HG03103 (cell line): Measurements from ENCODE around the gene SLC39A11.
"Not testable (repeated sequence)": the region's sequence is repeated elsewhere in the genome, so short reads cannot be mapped to it uniquely, and the experiment has no call there.

ENCODE experiments used
- ATAC-seq: cut with Tn5 transposase; IDR thresholded peaks from one replicate; pipeline ENCODE4 v1.9.1; 2021; ENCODE audit warnings: low read depth; ENCODE audit not compliant: unreplicated experiment

Gene SLC39A11

GRCh38 chr17:73112246-73112645, 19.8 kb upstream of the SLC39A11 start:
- no peak for ATAC-seq

GRCh38 chr17:73111386-73111785, 18.9 kb upstream of the SLC39A11 start:
- ATAC-seq = no peak

- no peak for ATAC-seq
These were observed 14.7 kb upstream of the SLC39A11 start for GRCh38 chr17:73107191-73107590.

- ATAC-seq = no peak
These were observed 12.9 kb upstream of the SLC39A11 start for GRCh38 chr17:73105431-73105830.

GRCh38 chr17:73104450-73104849, 12.0 kb upstream of the SLC39A11 start:
- no peak for ATAC-seq

GRCh38 chr17:73103641-73104335, 11.3 kb upstream of the SLC39A11 start:
- ATAC-seq = no peak

GRCh38 chr17:73101031-73101430, 8.5 kb upstream of the SLC39A11 start:
- ATAC-seq = no peak

- ATAC-seq = no peak
These were observed 7.9 kb upstream of the SLC39A11 start for GRCh38 chr17:73100363-73100762.

- no peak for ATAC-seq
These were observed 7.0 kb upstream of the SLC39A11 start for GRCh38 chr17:73099511-73099910.

- ATAC-seq = no peak
These were observed 6.4 kb upstream of the SLC39A11 start for GRCh38 chr17:73098919-73099318.

GRCh38 chr17:73097973-73098765, 5.7 kb upstream of the SLC39A11 start:
- ATAC-seq = not testable (repeated sequence)

- ATAC-seq = no peak
These were observed 4.4 kb upstream of the SLC39A11 start for GRCh38 chr17:73096866-73097265.

GRCh38 chr17:73096211-73096610, 3.7 kb upstream of the SLC39A11 start:
- no peak for ATAC-seq

- no peak for ATAC-seq
These were observed 798 bp upstream of the SLC39A11 start for GRCh38 chr17:73093286-73093685.

GRCh38 chr17:73091770-73092522, 542 bp downstream of the SLC39A11 start:
- no peak for ATAC-seq

- ATAC-seq = no peak
These were observed 1.1 kb downstream of the SLC39A11 start for GRCh38 chr17:73091410-73091769.

- no peak for ATAC-seq
These were observed 1.9 kb downstream of the SLC39A11 start for GRCh38 chr17:73090396-73091202.

GRCh38 chr17:73089322-73090317, 2.9 kb downstream of the SLC39A11 start:
- ATAC-seq = no peak

GRCh38 chr17:73088561-73088960, 3.9 kb downstream of the SLC39A11 start:
- no peak for ATAC-seq
